Measurements from ENCODE around the gene HNRNPAB.

Gene HNRNPAB

GRCh38 chr5:178232124-178232919 is 28.0 kb downstream of the HNRNPAB start, which contains the start of gene PHYKPL:
TSS of gene PHYKPL (minus strand) at chr5:178232802. CDS start at chr5:178232550, 252 bp downstream.
- DNase-seq = peak; percentile 82

GRCh38 chr5:178232920-178233429 is 28.6 kb downstream of the HNRNPAB start:
- DNase-seq = no peak

GRCh38 chr5:178234121-178234749 is 29.9 kb downstream of the HNRNPAB start:
- DNase-seq = no peak

GRCh38 chr5:178234750-178235587 is 30.6 kb downstream of the HNRNPAB start:
- DNase-seq = peak; percentile 74

GRCh38 chr5:178235588-178235974 is 31.2 kb downstream of the HNRNPAB start:
- DNase-seq = no peak

- DNase-seq = no peak
Observed at GRCh38 chr5:178236126-178236525, 31.8 kb downstream of the HNRNPAB start.

GRCh38 chr5:178236679-178237078 is 32.3 kb downstream of the HNRNPAB start:
- no peak for DNase-seq

- DNase-seq = no peak
Observed at GRCh38 chr5:178237431-178238312, 33.3 kb downstream of the HNRNPAB start.

- no peak for DNase-seq
Observed at GRCh38 chr5:178238313-178238635, 33.9 kb downstream of the HNRNPAB start.

GRCh38 chr5:178238711-178239592 is 34.6 kb downstream of the HNRNPAB start:
- peak; percentile 51 for DNase-seq

- peak; percentile 48 for DNase-seq
Observed at GRCh38 chr5:178239626-178240301, 35.4 kb downstream of the HNRNPAB start.

- DNase-seq = no peak
Observed at GRCh38 chr5:178240341-178240741, 36.0 kb downstream of the HNRNPAB start.

GRCh38 chr5:178240766-178241165 is 36.4 kb downstream of the HNRNPAB start:
- no peak for DNase-seq

- DNase-seq = no peak
Observed at GRCh38 chr5:178241231-178241663, 36.9 kb downstream of the HNRNPAB start.

- no peak for DNase-seq
Observed at GRCh38 chr5:178241688-178242231, 37.4 kb downstream of the HNRNPAB start.

- DNase-seq = no peak
Observed at GRCh38 chr5:178242416-178242815, 38.1 kb downstream of the HNRNPAB start.

- DNase-seq = no peak
Observed at GRCh38 chr5:178244576-178244975, 40.2 kb downstream of the HNRNPAB start.

- DNase-seq = no peak
Observed at GRCh38 chr5:178245389-178245788, 41.1 kb downstream of the HNRNPAB start.

GRCh38 chr5:178246624-178247279 is 42.4 kb downstream of the HNRNPAB start:
- DNase-seq = no peak
